Uterus (tissue), 2 donors: ENCODE results near the gene TALDO1.

Experiments
- CTCF ChIP-seq, 4 experiments: fragments of 200-600 bp in 2 of 4; fragments of 450-650 bp in 2 of 4; sonication (generic) in 2 of 4; IDR thresholded peaks; one replicate each; pipeline ENCODE4 v1.5.1; 2016 to 2019; ENCODE audit warnings: antibody characterized with exemption in 4 of 4, mild to moderate bottlenecking in 2 of 4, moderate library complexity in 1 of 4
- POLR2A ChIP-seq, 2 donors: fragments of 450-650 bp; IDR thresholded peaks; one replicate each; pipeline ENCODE4 v1.6.1; 2016; ENCODE audit warnings: antibody characterized with exemption in 2 of 2, mild to moderate bottlenecking in 1 of 2, moderate library complexity in 1 of 2

DNA sequence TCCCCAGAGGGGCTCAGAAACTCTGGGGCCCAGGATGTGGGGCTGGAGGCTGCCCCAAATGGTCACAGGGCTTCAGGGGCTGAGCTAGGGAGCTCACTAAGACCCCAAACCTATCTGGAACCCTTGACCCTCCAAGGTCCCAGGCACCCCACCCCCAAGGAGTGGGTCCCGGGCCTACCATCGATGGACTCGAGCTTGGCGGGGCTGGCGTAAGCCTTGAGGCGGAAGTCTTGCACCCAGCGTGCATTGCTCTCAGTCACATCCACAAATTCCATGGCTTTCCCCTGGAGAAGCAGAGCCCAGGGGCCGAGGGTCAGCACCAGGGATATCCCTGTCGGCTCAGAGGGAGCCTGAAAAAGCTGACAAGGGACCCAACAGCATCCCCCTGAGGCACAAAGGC is 26.6 kb downstream of the TALDO1 start:
- TF ChIP-seq POLR2A (IDR thresholded peaks at IDR 0.05) (no peak), CTCF (IDR thresholded peaks at IDR 0.05) (no peak)
